Measurements from ENCODE around the gene RSBN1.
"Not testable (repeated sequence)": the region's sequence is repeated elsewhere in the genome, so short reads cannot be mapped to it uniquely, and the experiment has no call there.

DNA sequence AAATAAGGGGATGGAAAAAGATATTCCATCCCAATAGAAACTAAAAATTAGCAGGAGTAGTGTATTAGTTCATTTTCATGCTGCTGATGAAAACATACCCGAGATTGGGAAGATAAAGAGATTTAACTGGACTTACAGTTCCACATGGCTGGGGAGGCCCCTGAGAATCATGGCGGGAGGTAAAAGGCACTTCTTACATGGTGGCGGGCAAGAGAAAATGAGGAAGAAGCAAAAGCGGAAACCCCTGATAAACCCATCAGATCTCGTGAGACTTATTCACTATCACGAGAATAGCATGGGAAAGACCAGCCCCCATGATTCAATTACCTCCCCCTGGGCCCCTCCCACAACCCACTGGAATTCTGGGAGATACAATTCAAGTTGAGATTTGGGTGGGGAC is 94.8 kb downstream of the RSBN1 start:
- TF ChIP-seq CTCF (IDR thresholded peaks at IDR 0.05); ZFX (IDR thresholded peaks at IDR 0.05; ENCODE audit: borderline replicate concordance): not testable (repeated sequence)
